ENCODE measurements around the gene TTLL11.

Gene TTLL11

DNA sequence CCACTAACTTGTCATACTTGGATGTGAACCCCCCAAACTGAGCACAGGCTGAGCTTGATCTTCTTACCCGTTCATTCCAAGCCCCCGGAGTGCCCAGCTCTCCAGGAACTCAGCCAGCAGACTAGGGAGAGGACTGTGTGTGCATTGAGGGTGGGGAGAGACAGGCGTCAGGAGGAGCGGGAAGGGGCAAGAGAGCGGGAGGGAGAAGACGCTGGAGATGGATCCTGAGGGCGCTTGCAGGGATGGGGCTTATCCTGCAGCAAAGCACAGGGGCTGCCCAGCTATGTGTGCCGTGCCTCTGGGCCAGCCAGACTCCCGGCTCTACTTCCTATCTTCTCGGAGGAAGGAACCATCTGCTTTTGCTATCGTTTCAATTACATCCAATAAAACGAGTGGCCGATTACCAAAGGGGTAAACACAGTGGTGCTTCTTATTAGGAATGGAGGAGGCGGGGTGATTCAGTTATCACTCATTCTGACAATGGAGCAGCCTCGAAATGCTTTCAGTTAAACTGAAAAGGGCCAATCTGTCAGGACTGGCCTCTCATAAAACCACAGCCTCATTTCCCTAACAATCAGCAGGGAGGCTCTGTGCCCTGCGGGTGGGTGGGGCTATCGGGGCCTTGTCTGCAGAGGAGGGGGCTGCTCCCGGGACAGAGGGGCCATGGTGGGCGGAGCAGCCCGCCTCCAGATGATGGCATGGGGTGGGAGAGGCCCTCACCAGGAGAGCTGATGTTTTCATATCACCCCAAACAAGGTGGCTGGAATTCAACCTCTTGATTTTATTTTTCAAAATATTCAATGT lies 273.5 kb downstream of the TTLL11 start:
- DNase-seq (ENCODE audit: low spot score) = peak; percentile 38
- TF ChIP-seq, protein P1, sequence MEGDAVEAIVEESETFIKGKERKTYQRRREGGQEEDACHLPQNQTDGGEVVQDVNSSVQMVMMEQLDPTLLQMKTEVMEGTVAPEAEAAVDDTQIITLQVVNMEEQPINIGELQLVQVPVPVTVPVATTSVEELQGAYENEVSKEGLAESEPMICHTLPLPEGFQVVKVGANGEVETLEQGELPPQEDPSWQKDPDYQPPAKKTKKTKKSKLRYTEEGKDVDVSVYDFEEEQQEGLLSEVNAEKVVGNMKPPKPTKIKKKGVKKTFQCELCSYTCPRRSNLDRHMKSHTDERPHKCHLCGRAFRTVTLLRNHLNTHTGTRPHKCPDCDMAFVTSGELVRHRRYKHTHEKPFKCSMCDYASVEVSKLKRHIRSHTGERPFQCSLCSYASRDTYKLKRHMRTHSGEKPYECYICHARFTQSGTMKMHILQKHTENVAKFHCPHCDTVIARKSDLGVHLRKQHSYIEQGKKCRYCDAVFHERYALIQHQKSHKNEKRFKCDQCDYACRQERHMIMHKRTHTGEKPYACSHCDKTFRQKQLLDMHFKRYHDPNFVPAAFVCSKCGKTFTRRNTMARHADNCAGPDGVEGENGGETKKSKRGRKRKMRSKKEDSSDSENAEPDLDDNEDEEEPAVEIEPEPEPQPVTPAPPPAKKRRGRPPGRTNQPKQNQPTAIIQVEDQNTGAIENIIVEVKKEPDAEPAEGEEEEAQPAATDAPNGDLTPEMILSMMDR (IDR thresholded peaks at IDR 0.05; ENCODE audit: extremely low read depth, missing control alignments) = no peak

DNA sequence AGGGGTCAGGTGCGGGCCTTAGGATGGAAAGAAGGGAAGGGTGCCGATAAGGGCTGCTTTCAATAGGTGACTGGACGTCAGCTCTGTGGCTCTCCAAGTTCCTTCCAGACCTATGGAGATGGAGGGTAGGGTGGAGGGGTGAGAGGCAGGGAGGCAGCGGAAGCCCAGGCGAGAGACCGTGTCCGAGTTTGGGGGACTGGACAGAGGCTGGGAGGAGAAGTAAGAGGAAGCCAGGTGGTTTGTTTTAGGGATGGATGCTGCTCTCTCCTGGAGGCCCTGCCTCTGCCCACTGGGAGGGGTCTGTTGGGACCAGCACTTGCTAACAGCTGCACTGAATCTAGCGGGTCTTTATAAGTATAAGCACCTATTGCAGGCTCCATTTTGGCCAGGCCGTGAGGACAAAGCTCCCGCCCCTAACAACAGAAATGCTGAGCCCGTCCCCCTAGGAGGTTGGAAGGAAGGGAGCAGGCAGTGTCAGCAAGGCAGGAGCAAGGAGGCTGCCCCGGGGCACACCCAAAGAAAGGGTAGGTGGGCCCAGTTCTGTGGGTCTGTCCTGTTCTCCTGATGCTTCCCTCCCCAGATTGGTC lies 274.2 kb downstream of the TTLL11 start:
- TF ChIP-seq, protein P1 (IDR thresholded peaks at IDR 0.05; ENCODE audit: extremely low read depth, missing control alignments) = no peak
- DNase-seq (ENCODE audit: low spot score) = no peak

DNA sequence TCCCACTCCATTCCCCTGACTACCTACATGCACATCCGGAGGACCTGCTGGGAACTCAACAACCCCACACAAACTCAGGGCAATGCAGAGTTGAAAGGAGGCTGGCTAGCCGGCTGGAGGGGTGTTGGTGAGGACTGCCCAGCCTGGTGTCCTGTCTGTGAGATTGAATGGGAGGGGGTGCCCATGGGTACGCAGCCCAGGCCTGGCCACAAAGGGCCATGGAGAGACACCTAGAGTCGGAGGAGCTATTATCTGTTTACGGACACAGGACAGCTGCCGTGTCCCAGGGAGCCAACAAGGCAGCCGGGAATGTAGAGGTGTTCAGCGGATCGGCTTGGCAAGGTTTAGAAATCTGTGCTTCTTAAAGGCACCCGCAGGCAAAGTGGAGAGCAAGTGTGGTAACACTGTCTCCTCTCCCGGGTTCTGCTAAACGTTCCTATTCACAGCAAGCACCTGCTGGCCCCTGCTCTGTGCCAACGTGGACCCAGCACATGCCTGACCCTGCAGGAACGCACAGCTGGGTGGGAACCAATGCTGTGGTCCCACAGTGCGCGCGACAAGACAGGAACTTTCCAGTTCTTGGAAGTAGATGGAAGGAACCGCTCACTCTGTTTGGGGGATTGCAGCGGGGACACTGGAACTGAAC lies 275.0 kb downstream of the TTLL11 start:
- DNase-seq (ENCODE audit: low spot score) = no peak

DNA sequence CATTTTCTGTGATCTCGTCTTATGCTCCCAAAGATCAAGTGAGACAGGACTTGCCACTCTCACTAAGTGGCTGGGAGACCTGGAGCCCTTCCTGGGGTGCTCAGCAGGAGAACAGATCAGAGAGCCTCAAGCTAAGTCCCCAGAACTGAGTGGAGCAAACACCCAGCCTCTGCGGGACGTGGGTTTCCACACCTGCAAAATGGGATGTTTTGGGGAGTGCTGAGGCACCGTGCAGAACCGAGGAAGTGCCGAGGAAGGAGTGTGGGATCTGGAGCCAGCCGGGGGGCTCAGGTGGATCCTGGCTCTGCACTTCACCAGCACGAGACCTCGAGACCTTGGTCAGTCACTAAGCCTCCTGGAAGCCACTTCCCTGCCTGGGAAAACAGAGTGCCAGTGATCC lies 275.6 kb downstream of the TTLL11 start:
- no peak for DNase-seq (ENCODE audit: low spot score)
- TF ChIP-seq, protein P1 (IDR thresholded peaks at IDR 0.05; ENCODE audit: extremely low read depth, missing control alignments) = no peak

More for the DNA sequence above, 275.0 kb downstream of the TTLL11 start:
- TF ChIP-seq, protein P1 (IDR thresholded peaks at IDR 0.05; ENCODE audit: extremely low read depth, missing control alignments) = no peak

DNA sequence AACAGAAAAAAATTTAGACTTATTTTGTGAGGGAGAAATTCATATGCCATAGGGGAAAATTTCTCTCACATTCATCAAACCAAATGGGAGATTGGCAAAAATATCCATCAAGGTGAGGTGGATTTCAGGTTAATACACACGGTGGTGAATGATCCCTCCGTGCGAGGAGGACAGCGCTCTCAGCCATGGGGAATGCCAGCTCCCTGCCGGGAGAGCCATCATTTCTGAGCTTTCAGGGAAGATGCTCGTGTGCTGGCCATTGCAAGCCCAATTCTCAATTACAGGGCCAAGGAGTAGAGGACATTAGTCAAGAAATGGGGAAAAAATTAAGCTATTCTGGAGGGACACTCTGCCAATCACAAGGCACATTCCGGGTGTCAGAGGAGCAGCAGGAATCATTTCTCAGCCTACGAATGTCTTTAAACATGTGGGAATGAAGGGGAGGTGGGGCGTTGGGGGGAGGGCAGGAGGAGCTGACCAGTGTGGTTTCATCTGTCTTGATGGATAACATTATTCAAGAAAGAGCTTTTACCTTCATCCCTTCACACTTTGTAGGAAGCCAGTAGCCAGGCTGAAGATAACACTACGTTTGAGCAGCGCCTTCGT lies 276.2 kb downstream of the TTLL11 start:
- TF ChIP-seq, protein P1 (IDR thresholded peaks at IDR 0.05; ENCODE audit: extremely low read depth, missing control alignments) = no peak
- no peak for DNase-seq (ENCODE audit: low spot score)

DNA sequence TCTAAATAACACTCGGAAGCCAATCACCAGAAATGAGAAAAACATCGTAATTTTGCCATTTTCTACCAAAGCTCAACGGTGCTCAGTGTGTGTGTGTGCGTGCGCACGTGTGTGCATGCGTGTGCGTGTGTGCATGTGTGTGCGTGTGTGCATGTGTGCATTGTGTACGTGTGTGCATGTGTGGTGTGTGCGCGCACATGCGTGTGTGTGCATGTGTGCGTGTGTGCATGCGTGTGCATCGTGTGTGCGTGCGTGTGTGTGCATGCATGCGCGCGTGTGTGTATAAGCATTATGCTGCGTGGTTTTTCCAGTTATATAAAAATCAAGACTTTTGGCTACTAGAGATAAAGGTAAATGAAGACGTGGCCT lies 276.7 kb downstream of the TTLL11 start:
- TF ChIP-seq, protein P1 (IDR thresholded peaks at IDR 0.05; ENCODE audit: extremely low read depth, missing control alignments) = no peak
- no peak for DNase-seq (ENCODE audit: low spot score)
